ENCODE measurements around the gene PDCL2. TPM values are rescaled to one million over a fixed set of nuclear protein-coding genes. Genes with fewer than 3 reads are reported as not detected.

PDCL2 gene
- total and polyA plus RNA-seq, 2 of the 8 experiments (the other 6 are each of a cell fraction or from before 2014, with no cell fraction given) = not detected

DNA sequence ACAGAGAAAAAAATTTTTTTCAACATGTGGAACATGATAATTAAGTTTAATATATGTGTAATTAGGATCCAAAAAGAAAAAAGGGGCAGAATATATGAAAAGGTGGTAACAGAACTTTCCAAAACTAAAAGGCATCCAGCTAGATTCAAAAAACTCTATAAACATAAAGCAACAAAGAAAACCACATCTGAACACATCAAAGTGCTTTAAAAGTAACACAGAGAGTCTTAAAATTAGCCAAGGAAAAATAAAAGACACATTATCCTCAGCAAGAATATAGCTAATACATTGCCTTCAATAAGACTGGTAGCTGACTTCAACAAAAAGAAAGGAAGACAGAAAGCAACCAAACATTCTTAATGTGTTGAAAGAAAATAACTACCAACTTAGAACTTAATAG is 53.5 kb downstream of the PDCL2 start:
- Histone ChIP-seq H3K4ac (replicated peaks; ENCODE audit: insufficient read length, low read depth, low read length) (no peak overlapping the region), H4K8ac (ENCODE audit: extremely low read depth, insufficient read depth, low read length) (no peak overlapping the region), H3K79me1 (ENCODE audit: low read depth, low read length) (peaks cover 3% of the 10 kb centered on the region; the same call in 1 of the 2 replicates), H2BK12ac (ENCODE audit: low read depth, low read length) (no peak overlapping the region), H3K56ac (replicated peaks; ENCODE audit: insufficient read length, low read depth, low read length) (no peak overlapping the region), H2BK15ac (ENCODE audit: low read length) (no peak overlapping the region), H3K79me2 (ENCODE audit: control insufficient read depth in 1 of 2, insufficient read depth in 2 of 2, low read length in 2 of 2) (peaks cover 4 to 93% of the 10 kb centered on the region in 2 experiments; a peak in 3 of 4 replicates), H2AK5ac (ENCODE audit: low read depth, low read length) (no peak overlapping the region), H4K91ac (replicated peaks; ENCODE audit: insufficient read length, low read length) (no peak overlapping the region), H3K36me3 (ENCODE audit: control insufficient read depth in 2 of 4, insufficient read depth in 4 of 4, low read length in 3 of 4) (no peaks in the 10 kb centered on the region; a peak in 2 of 8 replicates), H3K18ac (ENCODE audit: extremely low read depth, low read length) (no peak overlapping the region), H2AFZ (ENCODE audit: low read length) (no peak overlapping the region), H4K5ac (ENCODE audit: insufficient read length, low read depth, low read length) (no peak overlapping the region), H3K23me2 (ENCODE audit: low read depth, low read length) (no peaks in the 10 kb centered on the region), H3K9ac (replicated peaks in 1 of 4; ENCODE audit: extremely low read depth in 1 of 4, low read depth in 3 of 4, low read length in 3 of 4) (no peak overlapping the region), H3K9me3 (ENCODE audit: insufficient read depth in 2 of 2, low read depth in 1 of 2, low read length in 1 of 2) (no peaks in the 10 kb centered on the region; a peak in 1 of 4 replicates), H3K27ac (ENCODE audit: low read depth, low read length) (no peak overlapping the region), H3K14ac (ENCODE audit: insufficient read length) (no peak overlapping the region), H3K23ac (ENCODE audit: insufficient read length) (no peak overlapping the region), H3K4me2 (ENCODE audit: insufficient read depth in 1 of 2, low read depth in 2 of 2, low read length in 2 of 2) (no peak overlapping the region), H4K20me1 (replicated peaks in 1 of 2; ENCODE audit: control insufficient read depth in 1 of 2, insufficient read depth in 2 of 2, low read length in 2 of 2) (peaks cover 0 to 3% of the 10 kb centered on the region in 2 experiments), H3K27me3 (replicated peaks in 1 of 4; ENCODE audit: control insufficient read depth in 3 of 4, extremely low read depth in 1 of 4, insufficient read depth in 3 of 4, low read length in 3 of 4) (no peaks in the 10 kb centered on the region), H2BK120ac (replicated peaks; ENCODE audit: low read depth, low read length) (no peak overlapping the region), H3K4me1 (replicated peaks in 1 of 4; ENCODE audit: control insufficient read depth in 3 of 4, insufficient read depth in 4 of 4, low read length in 3 of 4) (peaks cover 2 to 5% (median 4%) of the 10 kb centered on the region in 4 experiments), H2BK5ac (ENCODE audit: low read depth, low read length) (no peak overlapping the region), H3K4me3 (ENCODE audit: extremely low read depth in 1 of 4, insufficient read depth in 2 of 4, low read depth in 3 of 4, low read length in 4 of 4) (no peak overlapping the region), H2BK20ac (ENCODE audit: low read length) (no peak overlapping the region)
- no peak for FAIRE-seq
- ChIA-PET POLR2A (ENCODE audit: partially characterized antibody) (no interaction called here), CTCF (ENCODE audit: partially characterized antibody) (interaction anchor here (0.6 to 1.1 kb wide), 2 partner anchors 15 to 61 kb away, joined by 3 to 4 read pairs; no protein-coding TSS in a partner anchor)
- no peak for DNase-seq (ENCODE audit: low read depth in 1 of 2, low spot score in 2 of 2)
- TF ChIP-seq EGR1 (IDR thresholded peaks at IDR 0.05; ENCODE audit: borderline replicate concordance, low read depth, low read length) (no peak), NANOG (IDR thresholded peaks at IDR 0.05; ENCODE audit: insufficient read depth, low read depth, low read length, poor library complexity, severe bottlenecking) (no peak), CHD1 (IDR thresholded peaks at IDR 0.05; ENCODE audit: low read depth, low read length) (no peak), CBX8 (IDR thresholded peaks at IDR 0.05; ENCODE audit: borderline replicate concordance, low read depth, low read length) (no peak), HDAC6 (IDR thresholded peaks at IDR 0.05; ENCODE audit: low read depth, low read length) (no peak), KDM1A (IDR thresholded peaks at IDR 0.05; ENCODE audit: borderline replicate concordance, low read length) (no peak), SP2 (IDR thresholded peaks at IDR 0.05; ENCODE audit: low read length) (no peak), SP1 (IDR thresholded peaks at IDR 0.05; ENCODE audit: low read depth, low read length) (no peak), GABPA (IDR thresholded peaks at IDR 0.05; ENCODE audit: borderline replicate concordance, insufficient read depth, low read length) (no peak), CREB1 (IDR thresholded peaks at IDR 0.05) (no peak), GTF2F1 (IDR thresholded peaks at IDR 0.05; ENCODE audit: borderline replicate concordance, low read depth, low read length) (no peak)

All from H1 (cell line).